HG02571 (cell line): Measurements from ENCODE around the gene SLC7A5.
"Not testable (repeated sequence)": the region's sequence is repeated elsewhere in the genome, so short reads cannot be mapped to it uniquely, and the experiment has no call there.

Experiments used
- ATAC-seq: cut with Tn5 transposase; IDR thresholded peaks from one replicate; pipeline ENCODE4 v1.9.1; 2021; ENCODE audit warnings: mild to moderate bottlenecking, moderate library complexity; ENCODE audit not compliant: unreplicated experiment

Gene SLC7A5

DNA sequence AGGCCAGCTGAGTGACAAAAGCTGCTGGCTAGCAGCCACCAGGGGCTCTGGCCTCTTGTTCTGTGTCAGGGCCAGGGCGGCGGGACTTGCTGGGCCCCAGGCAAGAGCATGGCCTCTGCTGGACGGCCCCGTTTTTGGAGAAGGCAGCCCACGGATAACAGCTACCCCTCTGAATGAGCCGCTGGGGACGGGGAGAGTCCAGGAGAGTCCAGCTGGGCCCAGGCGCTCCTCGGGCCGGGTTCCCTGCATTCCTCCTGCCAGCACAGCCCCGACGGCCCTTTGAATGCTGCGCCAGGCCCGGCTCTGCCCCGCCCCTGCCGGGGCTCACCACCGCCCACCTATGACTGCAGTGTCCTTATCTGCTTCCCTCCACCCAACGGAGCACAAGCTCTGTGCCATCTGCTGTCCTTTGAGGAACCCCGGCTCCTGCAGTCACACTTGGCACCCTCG lies 33.4 kb downstream of the SLC7A5 start:
- no peak for ATAC-seq

- ATAC-seq: no peak
These were observed 34.4 kb downstream of the SLC7A5 start for GRCh38 chr16:87834668-87835473.

DNA sequence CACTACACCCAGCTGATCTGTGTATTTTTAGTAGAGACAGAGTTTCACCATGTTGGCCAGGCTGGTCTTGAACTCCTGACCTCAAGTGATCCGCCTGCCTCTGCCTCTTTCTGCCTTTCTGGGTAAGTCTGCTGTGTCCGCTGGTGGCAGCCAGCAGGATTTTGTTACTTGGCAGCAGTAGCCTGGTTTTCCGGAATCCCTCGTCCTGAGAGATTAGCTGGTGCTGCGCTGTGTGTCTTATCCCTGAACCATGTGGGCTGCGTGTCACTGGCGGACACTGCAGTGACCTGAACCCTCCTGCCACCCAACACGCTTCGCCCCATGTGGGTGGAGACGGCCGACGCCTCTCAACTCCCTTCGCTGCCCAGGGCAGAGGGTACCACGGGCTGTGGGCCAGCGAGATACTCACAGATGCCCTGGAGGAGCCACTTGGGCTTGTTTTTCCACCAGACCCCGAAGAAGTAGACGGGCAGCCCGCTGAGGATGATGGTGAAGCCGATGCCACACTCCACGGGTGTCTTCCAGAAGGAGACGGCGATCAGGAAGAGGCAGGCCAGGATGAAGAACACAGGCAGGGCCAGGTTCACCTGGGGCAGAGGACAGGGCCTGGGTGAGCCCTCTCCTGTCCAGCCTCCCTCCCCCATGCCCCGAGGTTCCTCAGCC lies 35.2 kb downstream of the SLC7A5 start:
- ATAC-seq: no peak

- ATAC-seq: no peak
These were observed 35.8 kb downstream of the SLC7A5 start for GRCh38 chr16:87833548-87833947.

DNA sequence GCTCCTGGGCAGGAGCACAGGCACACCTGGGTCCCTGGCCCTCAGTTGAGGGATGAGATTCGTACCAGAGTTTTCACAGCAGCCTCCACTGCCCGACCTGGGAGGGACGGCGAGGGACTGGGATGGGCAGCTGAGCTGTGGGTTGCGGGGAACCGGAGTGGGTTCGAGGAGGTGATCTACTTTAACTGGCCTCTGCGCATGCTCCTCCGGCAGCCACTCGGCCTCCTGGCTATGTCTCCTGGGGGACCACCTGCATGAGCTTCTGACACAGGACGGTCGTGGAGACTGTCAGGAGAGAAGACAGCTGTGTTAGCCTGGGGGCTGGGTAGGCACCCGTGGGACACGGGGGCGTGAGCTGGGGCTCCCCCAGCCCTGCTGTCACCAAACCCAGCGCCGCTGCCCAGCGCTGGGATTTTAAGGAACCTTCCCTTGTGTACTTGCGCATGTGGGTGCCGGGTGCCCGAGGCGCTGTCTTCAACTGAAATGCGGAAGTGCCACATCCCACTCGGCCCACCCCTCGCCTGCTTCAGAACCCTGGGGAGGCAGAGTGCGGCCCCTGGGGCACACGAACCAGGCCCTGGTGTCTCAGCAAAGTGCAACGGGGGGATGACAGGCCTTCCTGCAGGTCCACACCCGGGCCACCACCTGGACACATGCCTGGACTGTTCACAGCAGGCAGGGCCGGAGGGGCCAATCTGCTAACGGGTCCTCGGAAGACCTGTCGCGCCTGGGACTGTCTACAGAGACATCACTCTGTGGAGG lies 36.4 kb downstream of the SLC7A5 start:
- no peak for ATAC-seq

GRCh38 chr16:87832137-87832527 lies 37.2 kb downstream of the SLC7A5 start:
- ATAC-seq: no peak

- ATAC-seq: no peak
These were observed 37.7 kb downstream of the SLC7A5 start for GRCh38 chr16:87831421-87832136.

DNA sequence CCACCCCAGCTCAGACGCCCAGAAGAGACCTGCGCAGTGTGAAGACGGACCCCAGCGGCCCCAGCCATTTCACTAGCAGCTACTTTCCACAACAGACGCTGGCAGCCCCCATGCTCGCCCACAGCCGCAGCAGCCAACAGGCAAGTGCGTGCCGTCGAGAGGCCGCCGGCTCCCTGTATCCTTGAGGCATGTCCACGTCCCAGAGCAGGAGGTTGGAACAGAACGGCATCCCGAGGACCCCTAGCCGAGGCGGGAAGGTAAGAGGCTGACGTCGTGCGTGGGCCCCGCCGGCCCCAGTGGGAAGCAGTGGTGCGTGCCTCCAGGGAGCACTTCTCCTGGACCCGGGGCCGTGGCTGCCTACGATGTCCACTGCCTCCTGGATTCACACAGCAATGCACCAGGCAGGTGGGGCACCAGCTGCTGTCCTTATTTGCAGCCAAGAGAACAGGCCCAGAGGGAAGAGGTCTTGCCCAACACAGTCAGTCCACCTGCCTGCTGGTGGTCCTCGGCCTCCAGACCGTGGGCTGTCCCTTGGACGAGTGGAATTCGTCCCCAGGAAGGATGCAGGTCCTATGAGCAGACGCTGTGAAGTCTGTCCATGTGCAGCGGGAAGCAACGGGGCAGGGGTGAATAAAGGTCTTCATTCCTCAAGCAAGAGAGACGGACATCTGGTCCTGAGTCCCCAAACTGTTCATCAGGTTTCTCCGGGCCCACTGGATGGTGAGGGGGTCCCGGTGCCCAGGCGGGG lies 38.5 kb downstream of the SLC7A5 start:
- ATAC-seq: no peak

DNA sequence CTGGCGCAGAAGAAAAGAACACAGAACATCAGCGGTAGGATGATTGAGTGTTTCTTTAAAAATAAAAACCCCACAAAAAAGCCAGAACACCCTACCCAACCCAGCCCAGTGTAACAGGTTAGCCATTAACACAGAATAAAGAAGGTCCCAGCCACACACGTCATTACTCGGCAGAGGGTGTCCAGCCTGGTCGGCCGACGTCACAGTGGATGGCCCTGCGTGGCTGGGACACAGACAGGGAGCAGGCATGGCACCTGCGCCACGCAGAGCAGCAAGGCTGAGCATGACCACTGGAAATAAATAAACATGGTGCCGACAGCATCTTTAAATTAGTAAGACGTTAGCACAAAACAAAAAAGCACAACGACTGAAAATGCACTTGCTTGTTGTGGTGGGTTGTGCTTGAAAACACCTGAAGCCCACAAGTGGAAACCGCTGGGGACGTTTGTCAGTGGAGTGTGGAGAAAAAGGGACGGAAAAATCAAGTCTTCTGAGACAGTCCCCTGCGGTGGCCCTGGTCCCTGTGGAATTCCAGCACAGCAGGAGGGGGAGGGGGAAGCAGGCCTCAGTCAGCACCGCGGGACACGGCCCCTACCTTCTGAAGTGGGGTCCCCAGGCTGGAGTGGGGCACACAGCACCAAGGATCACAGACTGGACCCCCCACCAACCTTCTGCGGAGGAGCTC lies 39.2 kb downstream of the SLC7A5 start:
- no peak for ATAC-seq

- no peak for ATAC-seq
These were observed 39.7 kb downstream of the SLC7A5 start for GRCh38 chr16:87829622-87829980.

DNA sequence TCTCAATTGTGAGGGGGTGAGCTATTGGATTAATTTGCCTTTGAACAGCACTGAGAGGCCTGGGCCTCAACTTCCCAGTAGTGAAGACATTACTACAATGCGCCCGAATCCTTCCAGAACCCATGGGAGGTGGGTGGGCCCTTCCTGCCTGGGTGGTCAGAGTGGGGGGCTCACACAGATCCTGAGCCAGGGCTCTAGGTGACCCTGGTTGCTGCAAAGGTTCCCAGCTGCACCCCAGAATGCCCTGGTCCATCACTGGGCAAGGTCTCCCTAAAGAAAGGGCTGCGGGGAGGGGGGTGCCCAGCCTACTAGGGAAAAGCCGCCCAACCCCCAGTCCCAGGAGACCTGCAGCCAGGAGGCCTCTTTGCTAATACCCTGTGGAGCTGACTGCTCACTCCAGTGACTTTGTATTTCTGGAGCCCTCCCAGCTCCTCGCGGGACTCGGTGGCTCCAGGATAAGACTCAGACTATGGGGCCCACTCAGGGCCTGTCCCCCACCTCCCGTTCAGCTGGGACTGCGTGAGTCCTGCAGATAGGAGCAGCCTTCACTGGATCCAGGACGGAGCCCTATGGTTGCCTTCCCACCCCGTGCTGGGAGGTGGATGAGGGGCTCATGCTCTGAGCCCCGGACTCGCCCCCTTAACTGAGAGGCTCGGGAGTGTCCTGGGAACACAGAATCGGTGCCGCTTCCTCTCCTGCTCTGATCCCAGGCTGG lies 40.2 kb downstream of the SLC7A5 start:
- ATAC-seq: no peak

- ATAC-seq: no peak
These were observed 41.0 kb downstream of the SLC7A5 start for GRCh38 chr16:87828071-87828906.

DNA sequence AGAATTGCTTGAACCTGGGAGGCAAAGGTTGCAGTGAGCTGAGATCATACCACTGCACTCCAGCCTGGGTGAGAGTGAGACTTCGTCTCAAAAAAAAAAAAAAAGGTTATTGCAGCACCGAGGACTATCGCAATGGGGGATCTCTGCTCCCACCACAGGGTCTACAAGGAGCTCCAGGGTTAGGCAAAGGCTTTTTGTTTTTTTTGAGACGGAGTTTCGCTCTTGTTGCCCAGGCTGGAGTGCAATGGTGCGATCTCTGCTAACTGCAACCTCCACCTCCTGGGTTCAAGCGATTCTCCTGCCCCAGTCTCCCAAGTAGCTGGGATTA lies 41.8 kb downstream of the SLC7A5 start:
- not testable (repeated sequence) for ATAC-seq

DNA sequence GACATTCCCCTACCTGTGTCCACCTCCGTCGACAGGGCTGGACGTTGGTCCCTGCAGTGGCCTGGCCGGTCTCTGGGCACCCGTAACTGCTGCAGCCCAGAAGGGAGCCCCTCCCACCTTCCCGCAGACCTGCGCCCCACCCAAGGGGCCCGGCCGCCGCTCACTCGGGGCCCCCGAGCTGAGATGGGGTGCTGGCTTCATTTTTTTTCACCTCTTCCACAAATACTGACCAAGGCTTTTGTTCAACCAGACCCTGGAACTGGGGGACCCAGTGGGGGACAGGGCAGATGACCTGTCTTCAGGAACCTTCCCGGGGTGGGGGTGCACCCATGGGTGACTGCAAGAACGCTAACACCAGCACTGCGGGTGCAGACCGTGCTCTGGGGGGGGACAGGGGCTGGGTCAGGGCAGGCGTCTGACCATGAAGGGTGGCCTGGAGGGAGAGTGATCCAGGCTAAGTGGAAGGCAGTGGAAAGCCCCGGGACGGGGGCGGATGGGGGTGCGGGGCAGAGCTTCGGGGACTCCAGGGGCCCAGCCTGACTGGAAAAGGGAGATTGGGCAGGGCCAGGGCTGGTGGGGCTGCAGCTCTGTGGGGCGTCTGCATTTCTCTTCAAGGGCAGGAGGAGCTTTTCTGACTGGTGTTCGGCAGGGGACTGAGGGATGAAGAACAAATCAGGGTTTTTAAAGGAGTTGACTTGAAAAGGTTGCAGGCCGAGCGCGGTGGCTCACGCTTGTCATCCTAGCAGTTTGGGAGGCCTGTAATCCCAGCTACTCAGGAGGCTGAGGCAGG lies 42.3 kb downstream of the SLC7A5 start:
- ATAC-seq: no peak

GRCh38 chr16:87826407-87826797 lies 42.9 kb downstream of the SLC7A5 start:
- ATAC-seq: not testable (repeated sequence)

DNA sequence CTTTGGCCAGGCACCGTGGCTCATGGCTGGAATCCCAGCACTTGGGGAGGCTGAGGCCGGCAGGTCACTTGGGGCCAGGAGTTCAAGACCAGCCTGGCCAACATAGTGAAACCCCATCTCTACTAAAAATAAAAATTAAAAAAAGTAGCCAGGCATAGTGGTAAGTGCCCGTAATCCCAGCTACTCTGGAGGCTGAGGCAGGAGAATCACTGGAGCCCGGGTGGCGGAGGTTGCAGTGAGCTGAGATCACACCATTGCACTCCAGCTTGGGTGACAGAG lies 43.5 kb downstream of the SLC7A5 start:
- not testable (repeated sequence) for ATAC-seq

GRCh38 chr16:87824991-87825841 lies 44.1 kb downstream of the SLC7A5 start:
- no peak for ATAC-seq
